ENCODE results near the gene BUD13.

BUD13 gene

DNA sequence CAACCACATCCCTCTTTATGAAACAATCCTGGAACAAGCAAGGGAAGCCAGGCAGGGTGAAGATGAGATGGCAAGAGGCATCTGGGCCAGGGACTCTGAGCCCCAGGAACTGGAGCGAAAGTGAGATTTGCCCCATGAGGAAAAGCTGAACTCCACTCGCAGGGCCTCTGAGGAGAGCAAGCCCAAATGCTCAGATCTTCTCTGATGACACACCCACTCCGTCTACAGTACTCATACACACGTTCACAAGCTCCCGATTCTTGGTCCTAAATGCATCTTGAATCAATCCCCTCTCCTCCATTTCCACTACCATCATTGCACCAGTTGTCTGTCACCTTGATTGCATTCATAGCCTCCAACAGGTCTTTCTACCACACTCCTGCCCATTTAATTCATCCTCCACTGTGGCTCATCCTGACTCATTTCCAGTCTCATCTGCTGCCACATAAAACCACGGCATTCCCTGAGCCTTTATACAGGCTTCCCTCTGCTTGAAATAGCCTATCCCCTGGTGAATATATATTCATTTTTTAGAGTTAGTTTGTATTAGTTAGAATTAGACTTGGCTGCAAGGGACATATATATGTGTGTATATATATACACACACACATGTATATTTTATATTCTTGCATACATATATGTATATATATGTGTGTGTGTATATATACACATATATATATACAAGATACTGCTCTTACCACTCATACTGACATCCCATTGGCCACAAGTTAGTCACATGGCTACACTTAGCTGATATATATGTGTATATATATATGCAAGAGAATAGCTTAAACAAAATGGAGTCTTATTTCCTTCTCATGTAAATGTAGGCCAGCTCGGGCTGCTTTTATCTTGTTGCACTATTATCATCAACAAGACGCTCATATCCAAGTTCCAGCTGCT, 20.3 kb upstream of the BUD13 start:
- DNase-seq (ENCODE audit: low read depth in 2 of 2) = no peak

DNA sequence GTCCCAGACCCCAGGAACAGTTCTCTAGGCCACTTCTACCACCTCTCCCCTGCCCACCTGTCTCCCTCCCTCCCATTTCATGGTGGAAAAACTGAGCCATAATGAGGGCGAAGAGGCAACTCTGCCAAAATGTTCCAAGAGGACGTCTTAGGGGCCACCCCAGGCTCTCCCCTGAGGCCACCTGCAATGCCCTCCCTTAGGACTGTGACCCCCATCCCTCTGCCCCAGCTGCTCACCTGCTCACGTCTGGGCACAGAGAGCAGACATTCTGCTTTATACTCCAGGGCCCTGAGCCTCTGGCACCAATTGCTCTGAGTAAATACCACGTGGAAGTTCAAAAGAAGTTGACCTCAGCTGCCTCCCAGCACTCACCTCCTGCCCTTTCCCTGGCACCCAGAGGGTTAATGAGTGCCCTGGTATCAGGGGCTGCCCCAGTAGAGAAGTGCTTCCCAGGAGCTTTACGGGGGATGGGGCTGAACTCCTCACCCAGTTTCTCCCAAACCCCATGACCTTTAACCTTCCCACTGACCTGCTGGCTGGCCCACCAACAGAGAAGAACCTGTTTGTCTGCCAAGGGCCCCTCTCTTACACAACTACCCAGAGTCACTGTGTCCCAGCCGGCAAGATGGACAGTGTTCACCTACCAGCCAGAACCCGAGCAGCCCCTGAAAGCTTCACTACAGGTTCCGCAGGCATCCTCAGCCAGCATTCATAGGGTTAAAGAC, 19.5 kb upstream of the BUD13 start:
- no peak for DNase-seq (ENCODE audit: low read depth in 2 of 2)

DNA sequence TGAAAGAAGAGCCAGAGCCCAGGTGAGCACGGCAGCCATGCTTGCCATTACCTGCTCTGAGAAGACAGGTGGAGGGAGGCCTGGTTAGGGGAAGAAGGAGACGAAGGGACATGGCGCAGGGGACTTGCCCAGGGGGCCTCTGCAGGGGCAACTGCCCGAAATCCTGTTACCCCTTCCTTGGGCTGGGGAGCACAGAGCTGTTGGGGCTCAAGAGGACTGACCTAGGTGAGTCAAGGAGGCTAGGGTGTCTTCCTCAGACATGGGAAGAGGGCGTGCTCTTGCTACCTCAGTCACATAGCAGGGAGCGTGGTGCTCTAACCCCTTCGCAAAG, 19.0 kb upstream of the BUD13 start, which contains the start of gene APOA5:
TSS of gene APOA5 (minus strand) at position 67 of the 331 bp plus-strand sequence. CDS start at position 48, 19 bp downstream.
- no peak for DNase-seq (ENCODE audit: low read depth in 2 of 2)

DNA sequence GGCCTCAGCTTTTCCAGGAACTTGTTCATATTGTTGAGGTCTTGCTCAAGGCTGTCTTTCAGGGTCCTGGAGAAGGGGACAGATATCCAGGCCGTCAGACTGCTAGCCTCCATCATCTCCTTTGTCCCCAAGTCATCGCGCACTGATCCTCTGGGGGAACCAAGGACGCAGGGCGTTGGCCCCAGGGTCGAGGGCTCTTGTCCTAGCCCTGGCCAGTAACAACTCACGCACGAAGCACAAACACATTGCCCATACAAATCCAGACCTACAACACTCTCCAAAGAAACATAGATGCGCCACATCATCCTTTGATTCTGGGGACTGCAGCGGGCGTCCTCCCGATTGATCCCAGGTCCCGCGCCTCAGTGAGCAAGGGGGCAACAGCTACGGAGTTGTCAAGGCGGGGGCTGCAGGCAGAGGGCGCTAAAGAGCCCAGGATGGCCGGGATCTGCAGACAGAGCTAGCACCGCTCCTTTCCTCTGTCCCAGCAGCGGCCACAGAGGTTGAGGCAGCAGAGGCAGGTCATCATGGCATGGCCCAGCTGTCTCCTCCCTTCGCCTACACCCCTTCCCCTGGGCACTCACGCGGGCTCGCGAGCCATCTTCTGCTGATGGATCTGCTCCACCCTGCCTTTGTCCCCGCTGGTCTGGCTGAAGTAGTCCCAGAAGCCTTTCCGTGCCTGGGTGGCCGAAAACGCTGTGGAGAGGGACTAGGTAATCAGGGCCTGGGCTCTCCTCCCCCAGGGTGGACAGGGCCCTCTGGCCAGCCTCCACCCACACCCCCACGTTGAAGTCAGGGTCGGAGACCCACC, 18.4 kb upstream of the BUD13 start:
- DNase-seq (ENCODE audit: low read depth in 2 of 2) = peak; percentile 69 to 81

DNA sequence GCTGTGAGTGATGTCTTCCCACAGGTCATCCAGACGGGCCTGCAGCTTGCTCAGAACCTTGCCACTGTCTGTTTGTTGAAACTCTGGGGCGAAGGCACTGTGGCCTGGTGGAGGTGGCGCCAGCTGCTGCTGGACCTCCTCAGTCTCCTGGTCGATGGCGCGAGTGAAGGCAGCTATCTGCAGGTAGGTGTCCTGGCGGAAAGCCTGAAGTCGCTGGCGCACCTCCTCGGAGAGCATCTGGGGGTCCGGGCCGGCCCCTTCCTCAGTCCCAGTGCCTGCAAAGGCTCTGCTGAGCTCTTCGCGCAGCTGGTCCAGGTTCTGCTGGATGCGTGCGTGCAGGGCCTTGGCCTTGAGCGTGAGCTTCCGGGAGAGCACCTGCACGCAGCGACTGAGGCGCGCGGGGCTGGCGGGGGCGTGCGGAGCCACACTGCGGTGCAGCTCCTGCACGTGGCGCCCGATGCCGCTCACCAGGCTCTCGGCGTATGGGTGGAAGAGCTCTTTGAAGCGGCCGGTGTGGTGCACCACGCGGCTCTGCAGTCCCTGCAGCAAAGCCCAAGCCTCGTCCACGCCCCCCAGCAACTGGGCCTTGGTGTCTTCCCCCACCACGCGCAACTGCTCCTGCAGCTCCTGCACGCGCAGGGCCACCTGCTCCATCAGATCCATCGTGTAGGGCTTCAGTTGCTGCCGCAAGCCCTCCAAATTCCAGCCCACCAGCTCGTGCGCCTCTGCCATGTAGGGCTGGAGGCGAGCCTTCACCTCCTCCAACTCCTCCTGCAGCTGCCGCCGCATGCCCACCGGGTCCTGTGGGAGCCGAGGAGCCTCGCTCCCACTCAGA, 17.6 kb upstream of the BUD13 start:
- DNase-seq (ENCODE audit: low read depth in 2 of 2) = no peak

DNA sequence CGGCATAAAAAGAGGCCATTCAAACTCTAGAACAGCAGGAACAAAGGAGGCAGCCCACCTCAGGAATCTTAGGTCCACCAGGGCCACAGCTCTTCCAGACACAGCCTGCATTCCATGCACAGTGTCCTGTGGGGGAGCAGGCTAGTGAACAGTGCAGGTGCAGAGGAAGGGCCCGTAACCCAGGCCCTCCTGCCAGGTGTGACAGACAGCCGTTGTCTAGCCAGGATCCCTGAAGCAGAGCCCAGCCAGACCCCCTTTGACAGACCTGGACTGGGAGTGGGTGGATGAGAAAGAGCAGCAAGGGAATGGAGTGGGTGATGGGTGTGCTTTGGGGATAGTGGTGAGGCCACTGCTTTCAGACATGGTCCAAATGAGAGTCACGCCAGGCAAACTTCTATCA, 16.2 kb upstream of the BUD13 start:
- DNase-seq (ENCODE audit: low read depth in 2 of 2) = no peak

DNA sequence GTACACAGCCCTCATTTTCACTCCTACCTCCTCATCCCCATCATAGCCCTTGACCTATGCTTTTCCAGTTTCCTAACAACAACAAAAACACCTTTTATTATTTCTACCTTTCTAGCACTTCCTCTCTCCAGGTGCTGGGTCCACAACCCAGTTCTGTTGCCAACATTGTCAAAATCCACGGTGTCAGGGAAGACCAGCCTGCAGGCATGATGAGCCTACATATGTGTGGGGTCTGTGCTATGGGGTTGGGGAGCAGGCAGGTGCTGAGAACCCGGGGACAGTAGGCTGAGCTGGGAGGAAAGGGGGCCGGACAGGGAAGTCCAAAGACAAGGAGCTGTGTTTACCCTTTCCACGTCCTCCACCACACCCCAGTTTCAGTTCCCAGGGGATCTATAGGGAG, 15.7 kb upstream of the BUD13 start:
- DNase-seq (ENCODE audit: low read depth in 2 of 2) = no peak

DNA sequence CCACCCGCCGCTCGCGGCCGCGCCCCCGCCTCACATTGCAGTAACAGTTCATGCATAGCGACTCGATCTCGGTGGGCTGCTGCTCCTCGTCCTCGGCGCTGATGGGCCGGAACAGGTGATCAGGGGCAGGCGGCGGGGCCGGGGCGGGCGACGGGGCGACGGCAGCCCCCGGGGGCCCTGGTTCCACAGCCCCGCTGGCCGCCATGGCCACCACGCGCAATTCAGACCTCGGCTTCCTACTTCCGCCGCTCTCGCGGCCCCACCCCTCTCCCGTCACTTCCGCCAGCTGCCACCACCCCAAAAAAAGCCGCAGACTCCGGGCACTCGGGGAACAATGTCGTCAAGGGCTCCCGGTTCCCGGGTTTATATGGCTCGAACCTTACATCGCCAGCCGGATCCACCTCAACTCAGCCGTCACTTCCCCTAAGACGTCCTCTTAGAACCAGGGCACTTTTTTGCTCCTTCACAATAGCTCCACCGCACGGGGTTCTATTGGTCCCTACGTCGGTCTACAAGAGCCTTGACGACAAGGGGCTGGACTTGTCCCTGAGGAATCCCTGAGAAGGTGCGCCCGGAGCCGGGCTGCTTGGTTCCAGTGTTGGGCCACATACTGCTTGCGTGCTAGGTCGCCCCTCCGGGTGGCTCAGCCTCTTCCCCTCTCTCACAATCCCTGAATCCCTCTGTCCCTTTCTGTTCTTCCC, 15.1 kb upstream of the BUD13 start, which contains the start of gene ZPR1:
TSS of gene ZPR1 (minus strand) at position 238 of the 701 bp plus-strand sequence. CDS start at position 205, 33 bp downstream.
- peak; percentile 75 to 78 for DNase-seq (ENCODE audit: low read depth in 2 of 2)

DNA sequence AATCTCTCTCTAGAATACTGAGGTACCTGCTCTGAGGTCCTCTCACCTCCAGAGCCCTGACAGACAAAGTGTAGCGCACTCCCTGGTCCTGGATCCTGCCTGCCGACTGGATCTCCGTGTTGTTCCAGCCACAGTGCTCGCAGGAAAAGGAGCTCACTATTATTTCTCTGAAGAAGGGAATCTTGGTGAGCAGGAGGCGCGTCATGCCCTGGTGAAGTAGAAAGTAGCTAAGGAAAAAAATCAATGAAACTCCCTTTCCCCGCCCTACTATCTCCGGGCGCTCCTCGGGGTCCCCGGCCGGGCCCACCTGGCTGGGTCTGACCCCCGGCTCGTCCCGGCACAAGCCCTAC, 14.6 kb upstream of the BUD13 start:
- DNase-seq (ENCODE audit: low read depth in 2 of 2) = no peak

DNA sequence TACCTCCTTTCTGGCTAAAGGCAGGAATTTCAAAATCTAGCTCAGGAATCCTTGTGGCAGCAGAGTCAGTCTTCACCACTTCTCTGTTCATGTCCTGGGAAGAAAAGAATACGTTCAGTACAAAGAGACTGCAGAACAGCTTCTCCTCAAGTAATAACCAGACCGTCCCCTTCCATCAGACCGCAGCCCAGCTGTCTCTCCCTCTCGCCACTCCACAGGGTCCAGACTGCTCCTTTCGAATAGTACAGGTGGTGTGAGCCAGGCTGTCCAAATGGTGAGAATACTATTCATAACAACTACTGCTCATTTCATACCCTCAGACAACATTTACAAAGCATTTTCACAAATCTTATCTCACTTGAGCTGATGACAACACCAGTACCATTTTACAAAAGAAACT, 14.2 kb upstream of the BUD13 start:
- DNase-seq (ENCODE audit: low read depth in 2 of 2) = no peak

DNA sequence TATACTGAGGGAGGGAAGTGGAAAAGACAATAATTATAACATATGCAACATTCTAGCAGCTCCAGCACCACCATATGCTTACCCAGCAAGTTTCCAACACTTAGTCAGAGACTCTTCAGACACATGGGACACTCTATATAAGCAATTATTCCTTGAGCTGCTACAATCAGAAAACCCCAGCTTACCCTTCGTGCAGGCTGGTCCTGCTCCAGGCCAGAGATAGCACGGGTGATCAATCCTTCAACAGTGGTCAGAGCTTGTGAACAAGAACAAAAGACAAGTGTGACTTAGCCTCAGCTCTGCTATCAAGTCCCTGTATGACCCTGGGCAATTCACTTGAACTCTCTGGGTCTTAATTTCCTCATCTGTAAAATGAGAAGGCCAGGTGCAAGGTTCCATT, 13.5 kb upstream of the BUD13 start:
- no peak for DNase-seq (ENCODE audit: low read depth in 2 of 2)

DNA sequence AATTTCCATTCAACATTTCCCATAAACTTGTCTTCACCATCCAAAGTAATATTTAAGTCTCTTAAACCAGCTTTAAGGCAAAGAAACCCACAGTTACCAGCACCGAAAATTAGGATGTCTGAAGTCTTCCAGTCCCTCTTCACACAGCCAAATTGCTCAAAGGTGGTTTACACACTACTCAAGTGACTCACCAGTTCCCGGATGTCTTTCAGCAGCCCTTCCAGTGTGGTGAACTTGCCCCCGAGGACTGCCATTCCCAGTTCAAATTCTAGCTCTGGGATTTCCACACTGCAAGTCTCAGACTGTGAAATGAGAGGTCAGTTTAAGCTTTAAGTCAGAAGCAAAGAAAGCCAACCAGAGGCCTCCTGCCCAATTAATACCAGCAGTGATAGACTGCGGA, 9.9 kb upstream of the BUD13 start:
- no peak for DNase-seq (ENCODE audit: low read depth in 2 of 2)

DNA sequence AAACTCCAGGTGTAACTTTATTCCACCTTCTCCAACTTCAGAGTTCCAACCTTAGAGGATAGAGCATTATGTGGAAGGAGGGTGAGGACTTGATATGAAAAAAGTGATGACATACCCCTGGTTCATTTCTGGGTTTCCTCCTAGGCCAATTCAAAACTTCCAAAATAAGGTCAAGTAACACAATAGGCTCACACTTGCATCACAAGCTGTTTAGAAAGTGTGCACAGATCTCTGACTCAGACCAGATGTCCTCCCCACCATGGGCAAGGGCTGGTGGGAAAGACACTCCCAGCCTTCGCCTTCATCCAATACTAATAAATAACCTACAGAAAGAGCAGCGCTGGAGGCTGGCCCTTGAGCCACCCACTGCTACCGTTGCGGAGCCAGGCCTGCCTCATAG, 5.8 kb upstream of the BUD13 start:
- DNase-seq (ENCODE audit: low read depth in 2 of 2) = no peak

DNA sequence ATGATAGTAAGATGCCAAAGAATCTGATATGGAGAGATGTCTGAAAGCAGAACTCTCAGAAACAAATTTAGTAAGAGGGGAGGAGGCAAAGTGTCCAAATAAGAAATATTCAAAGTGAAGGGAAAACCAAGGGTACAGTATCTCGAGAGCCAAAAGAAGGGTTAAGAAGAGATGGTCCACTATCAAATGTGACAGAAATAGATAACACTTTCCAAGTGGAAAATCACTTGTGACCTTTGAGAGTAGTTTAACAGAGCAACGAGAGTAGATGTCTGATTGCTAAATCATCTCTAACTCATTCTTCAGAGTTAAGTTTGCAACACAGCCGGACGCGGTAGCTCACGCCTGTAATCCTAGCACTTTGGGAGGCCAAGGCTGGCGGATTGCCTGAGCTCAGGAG, 4.3 kb upstream of the BUD13 start:
- no peak for DNase-seq (ENCODE audit: low read depth in 2 of 2)

DNA sequence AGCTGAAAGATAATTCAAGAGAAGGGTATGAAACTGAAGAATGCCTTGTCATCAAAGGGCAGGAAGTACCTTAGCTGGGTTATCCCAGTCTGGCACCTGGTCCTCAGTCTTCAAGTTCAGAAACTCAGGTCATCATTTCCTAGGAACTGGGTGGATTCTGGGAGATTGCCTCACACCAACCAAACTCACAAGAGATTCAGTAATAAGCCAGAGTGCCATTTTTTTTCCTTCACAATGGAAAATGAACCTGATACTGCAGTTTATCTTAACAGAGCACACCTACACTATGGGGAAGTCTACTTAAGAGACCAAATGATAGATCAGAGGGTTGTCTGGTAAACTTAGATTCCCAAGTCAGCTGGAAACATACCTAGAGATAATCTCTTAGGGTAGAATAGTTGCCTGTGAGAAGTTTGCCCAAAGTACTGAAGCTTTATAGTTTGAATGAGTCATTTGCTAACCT, 3.8 kb upstream of the BUD13 start:
- DNase-seq (ENCODE audit: low read depth in 2 of 2) = no peak

DNA sequence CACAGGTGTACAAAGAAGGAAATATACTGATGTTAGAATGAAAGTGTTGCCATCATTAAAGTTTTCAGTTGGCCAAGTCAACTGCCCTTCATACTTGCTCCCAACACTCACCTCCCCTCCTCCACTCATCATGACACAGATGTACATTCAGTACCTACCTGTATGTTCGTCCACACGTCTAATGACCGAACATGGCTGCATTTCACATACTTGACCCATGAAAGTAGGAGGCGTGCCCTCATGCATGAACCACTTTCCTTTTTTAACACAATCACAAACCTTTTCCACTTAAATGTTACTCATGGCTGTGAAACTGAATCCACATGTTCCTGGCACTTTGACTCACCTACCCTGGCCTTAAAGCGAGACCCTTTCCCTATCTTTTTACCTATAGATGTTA, 3.2 kb upstream of the BUD13 start:
- no peak for DNase-seq (ENCODE audit: low read depth in 2 of 2)

DNA sequence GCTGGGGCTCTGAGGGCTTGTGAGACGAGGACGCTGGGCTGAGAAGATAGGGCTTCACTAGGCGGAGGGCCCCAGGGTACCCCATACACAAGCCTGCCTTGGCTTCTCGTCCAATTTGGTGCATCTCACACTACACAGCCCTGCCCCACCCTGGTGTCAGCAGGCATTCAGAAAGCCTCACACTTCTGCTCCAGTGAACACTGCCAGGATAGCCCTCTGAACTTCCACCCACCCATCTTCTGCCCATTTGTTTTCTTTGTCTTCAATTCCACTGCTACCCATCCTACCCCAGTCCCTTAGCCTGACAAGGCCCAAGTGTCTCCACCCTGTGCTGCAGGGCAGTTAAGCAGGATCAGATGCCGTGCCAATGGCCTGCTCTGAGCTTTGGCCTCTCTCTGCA, 1.9 kb upstream of the BUD13 start:
- no peak for DNase-seq (ENCODE audit: low read depth in 2 of 2)

DNA sequence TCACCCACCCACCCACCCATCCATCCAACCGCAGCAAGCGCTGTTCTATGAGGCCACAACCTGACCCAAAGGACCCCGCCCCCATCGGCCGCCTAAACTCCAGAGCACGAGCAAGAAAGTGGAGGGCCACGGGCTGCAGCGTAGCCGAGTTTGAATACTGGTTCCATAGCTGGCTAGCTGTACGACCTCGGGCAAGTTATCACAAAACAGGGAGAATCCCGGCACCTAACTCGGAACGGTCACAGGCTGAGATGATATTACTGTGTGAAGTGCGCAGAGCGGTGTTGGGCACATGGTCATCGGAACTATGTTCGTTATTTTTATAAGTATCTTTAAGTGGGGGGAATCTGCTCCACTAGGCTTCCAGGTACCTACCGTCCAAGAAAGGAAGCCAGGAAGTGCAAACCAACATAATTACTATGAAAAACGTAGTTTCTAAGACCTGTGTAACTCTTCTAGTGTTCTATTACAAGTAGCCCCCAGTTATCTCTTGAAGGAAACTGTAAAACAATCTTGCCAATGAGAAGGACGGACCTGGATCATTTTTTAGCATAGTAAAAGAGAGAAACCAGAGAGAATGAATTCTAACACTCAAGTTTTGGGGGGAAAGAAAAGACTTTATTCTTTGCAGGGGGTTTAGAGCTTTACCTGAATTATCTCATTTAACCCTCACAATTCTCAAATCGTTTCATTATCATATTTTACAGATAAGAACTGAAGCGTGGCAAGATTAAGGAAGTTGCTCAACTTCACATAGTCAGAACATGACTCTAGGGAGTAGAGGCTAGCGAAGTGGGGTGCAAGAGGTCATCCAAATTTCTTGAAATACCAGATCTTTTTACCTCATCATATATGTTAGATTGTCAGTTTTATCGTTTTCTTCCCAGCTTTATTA, 663 bp upstream of the BUD13 start:
- DNase-seq (ENCODE audit: low read depth in 2 of 2) = no peak

DNA sequence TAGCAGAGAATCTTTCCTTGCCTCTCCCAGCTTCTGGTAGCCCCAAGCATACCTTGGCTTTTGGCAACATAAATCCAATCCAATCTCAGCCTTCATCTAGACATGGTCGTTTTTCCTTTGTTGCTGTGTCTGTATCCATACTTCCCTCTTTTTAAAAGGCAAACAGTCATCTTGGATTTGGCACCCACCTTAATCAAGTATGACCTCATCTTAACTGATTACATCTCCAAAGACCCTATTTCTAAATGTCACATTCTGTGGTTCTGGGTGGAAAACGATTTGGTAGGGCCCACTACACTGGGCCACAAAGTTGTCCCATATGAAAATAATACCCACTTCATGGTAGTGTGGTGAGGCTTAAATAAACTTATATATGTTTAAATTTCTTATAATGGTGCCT, 852 bp downstream of the BUD13 start:
- DNase-seq (ENCODE audit: low read depth in 2 of 2) = no peak

DNA sequence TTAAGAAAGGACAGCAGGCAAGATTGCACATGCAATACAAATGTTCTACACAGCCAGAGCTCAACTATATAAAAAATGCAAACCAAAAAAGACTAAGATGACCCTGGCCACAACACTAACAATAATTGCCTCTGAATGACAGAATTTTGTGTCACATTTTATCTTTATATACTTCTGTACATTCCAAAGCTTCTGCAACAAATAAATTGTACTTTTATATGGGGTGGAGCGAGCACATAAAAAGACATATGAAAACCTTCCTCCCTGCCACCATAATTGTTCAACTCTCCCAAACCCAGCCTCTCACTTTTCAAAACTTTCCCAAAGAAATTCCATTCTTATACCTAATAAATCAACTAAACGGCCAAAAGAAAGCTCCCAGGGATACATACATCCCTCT, 10.7 kb downstream of the BUD13 start:
- no peak for DNase-seq (ENCODE audit: low read depth in 2 of 2)
